Gastrocnemius medialis (tissue), 4 donors: ENCODE measurements around the gene VAT1L. TPM values are rescaled to one million over a fixed set of nuclear protein-coding genes. Genes with fewer than 3 reads are reported as not detected.

Experiments used
- ATAC-seq, 2 donors: fragments of 150-250 bp; one replicate each; pipeline ENCODE4 v1.9.1; 2016
- DNase-seq, 2 donors: peaks; one replicate each; pipeline ENCODE4 v3.0.0-alpha.2; 2019
- H3K27ac ChIP-seq, 4 donors: fragments of 200-600 bp; sonication (generic); 1 replicate in 1 of 4; 2 replicates in 3 of 4; pipeline ENCODE4 v1.5.1; 2016 to 2018; ENCODE audit warnings: mild to moderate bottlenecking in 2 of 4, moderate library complexity in 1 of 4
- H3K27me3 ChIP-seq, 3 donors: fragments of 200-600 bp; sonication (generic) in 2 of 3; 1 replicate in 1 of 3; 2 replicates in 2 of 3; pipeline versions ENCODE4 v1.5.1 to v1.6.0; 2016 to 2019; ENCODE audit warnings: mild to moderate bottlenecking in 1 of 3, moderate library complexity in 1 of 3
- H3K36me3 ChIP-seq, 2 donors: fragments of 200-600 bp; sonication (generic) in 1 of 2; one replicate each; pipeline ENCODE4 v1.5.1; 2017 to 2018
- H3K4me1 ChIP-seq, 2 donors: fragments of 200-600 bp; sonication (generic) in 1 of 2; one replicate each; pipeline ENCODE4 v1.5.1; 2016 to 2017; ENCODE audit warnings: mild to moderate bottlenecking in 2 of 2
- H3K4me3 ChIP-seq, 4 donors: fragments of 200-600 bp; sonication (generic) in 3 of 4; 1 replicate in 1 of 4; 2 replicates in 3 of 4; pipeline ENCODE4 v1.5.1; 2016 to 2019; ENCODE audit warnings: mild to moderate bottlenecking in 2 of 4
- H3K9me3 ChIP-seq, 3 donors: fragments of 200-600 bp; sonication (generic) in 2 of 3; 1 replicate in 1 of 3; 2 replicates in 2 of 3; pipeline ENCODE4 v1.5.1; 2016 to 2019
- CTCF ChIP-seq, 5 experiments: fragments of 450-650 bp in 3 of 5; fragments of 200-600 bp in 2 of 5; sonication (generic) in 2 of 5; IDR thresholded peaks in 4 of 5; conservative IDR thresholded peaks in 1 of 5; 1 replicate in 4 of 5; 2 replicates in 1 of 5; pipeline ENCODE4 v1.5.1; 2016 to 2019; ENCODE audit warnings: antibody characterized with exemption in 5 of 5, mild to moderate bottlenecking in 3 of 5, moderate library complexity in 3 of 5
- POLR2A ChIP-seq, 2 donors: fragments of 450-650 bp; IDR thresholded peaks; one replicate each; pipeline ENCODE4 v1.6.1; 2017; ENCODE audit warnings: antibody characterized with exemption in 2 of 2, mild to moderate bottlenecking in 2 of 2, moderate library complexity in 2 of 2
- in situ Hi-C, 4 donors: fragments of 200-750 bp; cut with MboI; loops; one replicate each; pipeline versions ENCODE4 v1.15.0 to v1.8.0; 2017; ENCODE audit warnings: low sequenced_read_pairs in 4 of 4
- intact Hi-C: fragments of 100-400 bp; cut with DNase I; formaldehyde crosslinking; loops from one replicate; pipeline ENCODE4 v1.15.1; 2023; ENCODE audit warnings: low total_unique reads
- total RNA-seq, 4 donors: library from RNA; depleted of rRNA; stranded (reverse); fragments of >200 nt; gene quantifications; one replicate each; pipeline versions ENCODE4 v1.1.0 to v1.2.3, GENCODE V29; 2016

VAT1L gene
- total RNA-seq, 4 donors from 2014 or later: 0.04 TPM; not detected in 3

DNA sequence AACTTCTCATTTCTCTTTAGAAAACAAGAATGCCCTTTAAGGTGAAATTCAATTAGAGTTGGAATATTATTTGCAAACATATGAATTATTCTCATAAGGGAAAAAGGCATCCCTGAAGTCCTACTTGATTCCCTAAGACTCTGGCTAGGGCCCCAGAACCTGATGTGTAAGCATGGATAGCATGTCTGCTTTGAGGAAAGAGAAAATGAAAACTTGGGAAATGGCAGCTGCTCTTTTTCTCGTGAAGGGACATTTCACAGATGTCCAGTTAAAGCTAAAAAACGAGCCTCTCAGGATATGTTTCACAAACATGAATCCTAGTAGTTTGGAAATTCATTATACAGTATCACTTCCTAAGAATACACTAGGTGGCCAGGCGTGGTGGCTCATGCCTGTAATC is 121.7 kb downstream of the VAT1L start:
- H3K4me1 ChIP-seq: no peaks in the 10 kb centered on the region
- DNase-seq (no peak), ATAC-seq (no peak)
- H3K9me3 ChIP-seq: no peaks in the 10 kb centered on the region
- no peaks in the 10 kb centered on the region for H3K27me3 ChIP-seq
- in situ Hi-C loops (loop anchor here in 1 of 4 donors (25.0 kb wide), 1 partner anchor 98 kb away; no protein-coding TSS in a partner anchor), intact Hi-C loops (no loop called here)
- TF ChIP-seq POLR2A (IDR thresholded peaks at IDR 0.05): no peak
- TF ChIP-seq CTCF (IDR thresholded peaks at IDR 0.05 in 4 of 5, conservative IDR thresholded peaks at IDR 0.05 in 1 of 5): no peak
- H3K4me3 ChIP-seq: no peak overlapping the region
- H3K36me3 ChIP-seq: no peaks in the 10 kb centered on the region
- no peak overlapping the region for H3K27ac ChIP-seq

DNA sequence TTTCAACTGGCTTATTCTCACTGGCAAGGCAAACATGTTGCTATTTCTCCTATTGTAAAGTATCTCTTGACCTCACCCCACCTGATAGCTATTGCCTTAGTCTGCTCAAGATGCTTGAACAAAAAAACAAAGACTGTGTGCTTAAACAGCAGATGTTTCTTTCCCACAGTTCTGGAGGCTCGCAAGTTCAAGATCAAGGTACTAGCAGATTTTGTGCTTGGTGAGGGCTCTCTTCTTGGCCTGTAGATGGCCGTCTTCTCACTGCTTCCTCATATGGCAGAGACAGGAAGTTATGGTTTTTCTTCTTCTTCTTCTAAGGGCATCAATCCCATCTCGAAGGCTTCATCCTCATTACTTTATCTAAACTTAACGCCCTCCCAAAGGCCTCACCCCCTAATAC is 124.3 kb downstream of the VAT1L start:
- Histone ChIP-seq H3K36me3 (no peaks in the 10 kb centered on the region), H3K4me3 (no peak overlapping the region), H3K27me3 (no peaks in the 10 kb centered on the region), H3K4me1 (no peaks in the 10 kb centered on the region), H3K27ac (no peak overlapping the region), H3K9me3 (no peaks in the 10 kb centered on the region)
- in situ Hi-C loops: loop anchor here in 1 of 4 donors (25.0 kb wide), 1 partner anchor 100 kb away; no protein-coding TSS in a partner anchor
- TF ChIP-seq POLR2A (IDR thresholded peaks at IDR 0.05) (no peak), CTCF (IDR thresholded peaks at IDR 0.05 in 4 of 5, conservative IDR thresholded peaks at IDR 0.05 in 1 of 5) (no peak)
- DNase-seq: no peak
- no peak for ATAC-seq
- intact Hi-C loops: no loop called here

- Histone ChIP-seq H3K9me3 (no peaks in the 10 kb centered on the region), H3K27ac (no peak overlapping the region), H3K27me3 (no peaks in the 10 kb centered on the region), H3K4me1 (no peaks in the 10 kb centered on the region), H3K36me3 (no peaks in the 10 kb centered on the region), H3K4me3 (no peak overlapping the region)
- DNase-seq: no peak
- TF ChIP-seq POLR2A (IDR thresholded peaks at IDR 0.05) (no peak), CTCF (IDR thresholded peaks at IDR 0.05 in 4 of 5, conservative IDR thresholded peaks at IDR 0.05 in 1 of 5) (no peak)
- intact Hi-C loops: no loop called here
- in situ Hi-C loops: loop anchor here in 1 of 4 donors (25.0 kb wide), 1 partner anchor 101 kb away; no protein-coding TSS in a partner anchor
- no peak for ATAC-seq
Measured at GRCh38 chr16:77913738-77914253, 125.4 kb downstream of the VAT1L start.

DNA sequence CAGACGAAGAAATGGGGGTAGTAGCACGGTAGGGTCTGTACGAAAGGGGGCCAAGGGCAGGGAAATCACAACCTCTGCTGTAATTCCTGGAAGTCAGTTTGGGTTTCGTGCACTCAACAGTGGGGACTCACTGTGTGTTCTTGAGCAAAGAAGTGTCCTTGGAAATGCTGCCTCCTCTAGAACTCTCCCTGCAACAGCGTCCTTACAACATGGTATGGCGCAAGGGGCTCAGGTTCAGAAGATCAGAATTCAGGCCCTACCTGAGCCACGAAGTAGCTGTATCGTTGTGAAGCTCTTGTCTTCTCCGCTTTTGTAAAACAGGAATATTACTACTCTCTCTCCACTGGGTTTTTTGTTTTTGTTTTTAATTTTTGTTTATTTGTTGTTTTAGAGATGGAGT is 127.7 kb downstream of the VAT1L start:
- ATAC-seq (no peak), DNase-seq (no peak)
- Histone ChIP-seq H3K27me3 (no peaks in the 10 kb centered on the region), H3K4me3 (no peak overlapping the region), H3K9me3 (no peaks in the 10 kb centered on the region), H3K36me3 (no peaks in the 10 kb centered on the region), H3K4me1 (no peaks in the 10 kb centered on the region), H3K27ac (no peak overlapping the region)
- TF ChIP-seq POLR2A (IDR thresholded peaks at IDR 0.05) (no peak), CTCF (IDR thresholded peaks at IDR 0.05 in 4 of 5, conservative IDR thresholded peaks at IDR 0.05 in 1 of 5) (no peak)
- intact Hi-C loops (no loop called here), in situ Hi-C loops (loop anchor here in 1 of 4 donors (25.0 kb wide), 1 partner anchor 104 kb away; no protein-coding TSS in a partner anchor)

DNA sequence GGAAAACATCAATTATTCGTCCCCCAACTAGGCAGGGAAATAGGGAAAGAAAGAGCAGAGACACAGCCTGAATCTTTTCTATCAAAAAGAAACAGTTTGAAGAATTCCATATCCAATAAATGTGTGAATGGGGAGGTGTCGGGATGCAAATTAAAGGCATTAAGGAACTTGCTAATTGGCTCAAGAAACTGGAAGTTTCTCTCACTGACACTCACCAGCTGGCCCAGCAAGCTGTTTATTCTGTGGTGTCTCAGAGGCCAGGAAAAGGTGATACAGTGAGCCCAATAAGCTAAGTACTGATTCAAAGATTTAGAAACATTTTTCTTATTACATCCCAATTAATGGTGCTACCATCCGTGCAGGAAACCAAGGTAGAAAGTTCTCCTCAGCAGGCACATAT is 129.6 kb downstream of the VAT1L start:
- ATAC-seq (no peak), DNase-seq (no peak)
- intact Hi-C loops: no loop called here
- Histone ChIP-seq H3K27me3 (no peaks in the 10 kb centered on the region), H3K27ac (no peak overlapping the region), H3K4me1 (no peaks in the 10 kb centered on the region), H3K36me3 (no peaks in the 10 kb centered on the region), H3K4me3 (no peak overlapping the region), H3K9me3 (no peaks in the 10 kb centered on the region)
- in situ Hi-C loops: loop anchor here in 1 of 4 donors (25.0 kb wide), 1 partner anchor 106 kb away; no protein-coding TSS in a partner anchor
- TF ChIP-seq POLR2A (IDR thresholded peaks at IDR 0.05) (no peak), CTCF (IDR thresholded peaks at IDR 0.05 in 4 of 5, conservative IDR thresholded peaks at IDR 0.05 in 1 of 5) (no peak)
